MG63 (cell line): ENCODE measurements around the gene LCE2B. TPM values are rescaled to one million over a fixed set of nuclear protein-coding genes. Genes with fewer than 3 reads are reported as not detected.
"Not testable (repeated sequence)": the region's sequence is repeated elsewhere in the genome, so short reads cannot be mapped to it uniquely, and the experiment has no call there.

Experiments
- DNase-seq: peaks from one replicate; pipeline ENCODE4 v3.0.0-alpha.2; 2020
- H3K27me3 ChIP-seq: fragments of 250-450 bp; sonication (Bioruptor Pico); 2 replicates; pipeline ENCODE4 v1.5.1; 2020; ENCODE audit warnings: mild to moderate bottlenecking, moderate library complexity
- H3K36me3 ChIP-seq: fragments of 250-450 bp; sonication (Bioruptor Pico); 2 replicates; pipeline ENCODE4 v1.5.1; 2020; ENCODE audit warnings: mild to moderate bottlenecking, moderate library complexity
- H3K4me3 ChIP-seq: fragments of 250-450 bp; sonication (Bioruptor Pico); 2 replicates; pipeline ENCODE4 v1.5.1; 2020; ENCODE audit warnings: mild to moderate bottlenecking, moderate library complexity
- H3K9me3 ChIP-seq: fragments of 250-450 bp; sonication (Bioruptor Pico); 2 replicates; pipeline ENCODE4 v1.5.1; 2020; ENCODE audit warnings: mild to moderate bottlenecking, moderate library complexity
- total RNA-seq: library from RNA; depleted of rRNA; stranded (reverse); fragments of >200 nt; shearing (Covaris generic); gene quantifications from 2 replicates; pipeline ENCODE4 v1.2.3, GENCODE V29; 2014; ENCODE audit warnings: low replicate concordance; rRNA removed

Gene LCE2B
- total RNA-seq, result not detected in 2 replicates

DNA sequence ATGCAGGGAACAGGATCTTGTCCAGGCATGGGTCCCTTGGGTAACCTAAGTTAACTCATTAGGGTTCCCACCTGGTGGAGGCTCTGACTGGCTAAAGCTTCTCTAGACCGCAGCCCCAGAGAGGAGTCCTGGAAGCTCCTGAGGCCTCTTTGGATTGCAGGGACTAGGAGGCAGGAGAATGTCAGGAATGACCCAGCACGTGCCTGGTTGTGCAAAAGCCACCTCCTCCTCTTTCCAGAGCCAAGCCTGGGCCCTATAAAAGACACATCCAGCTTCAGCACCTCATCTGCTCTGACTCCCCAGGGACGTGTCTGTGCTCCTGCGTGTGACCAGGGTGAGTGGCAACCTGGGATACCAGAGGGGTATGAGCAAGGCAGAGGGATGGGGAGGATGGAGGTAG, at the start of gene LCE2B:
LCE2B (plus strand) TSS at position 301 of the 400 bp plus-strand sequence. CDS start 721 bp downstream, outside the sequence.
- not testable (repeated sequence) for H3K4me3 ChIP-seq

DNA sequence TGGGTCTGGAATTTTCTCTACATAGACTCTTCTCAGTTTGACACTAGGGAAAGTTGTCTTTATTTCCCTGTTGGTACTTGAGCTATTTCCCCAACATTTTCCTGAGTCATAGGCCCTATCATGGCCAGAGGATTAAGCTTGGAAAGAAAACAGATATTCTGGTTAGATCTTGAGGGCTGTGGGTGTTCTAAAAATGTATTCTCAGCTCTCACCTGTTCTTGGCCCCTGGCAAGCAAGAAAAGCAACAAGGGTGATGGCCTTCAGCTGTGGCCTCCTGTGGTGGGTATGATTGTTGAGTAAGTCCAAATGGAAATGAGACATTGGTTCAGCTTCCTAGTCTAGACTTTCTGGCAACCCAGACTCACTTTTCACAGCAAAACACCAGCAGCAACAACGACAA, 45.6 kb upstream of the LCE2B start:
- no peak overlapping the region for H3K4me3 ChIP-seq
- no peaks in the 10 kb centered on the region for H3K27me3 ChIP-seq
- no peak for DNase-seq
- H3K9me3 ChIP-seq, result no peaks in the 10 kb centered on the region; the same call in none of the 2 replicates
- H3K36me3 ChIP-seq, result no peaks in the 10 kb centered on the region

More for the DNA sequence above, at the start of gene LCE2B:
- not testable (repeated sequence) for H3K27me3 ChIP-seq, DNase-seq, H3K9me3 ChIP-seq, H3K36me3 ChIP-seq

DNA sequence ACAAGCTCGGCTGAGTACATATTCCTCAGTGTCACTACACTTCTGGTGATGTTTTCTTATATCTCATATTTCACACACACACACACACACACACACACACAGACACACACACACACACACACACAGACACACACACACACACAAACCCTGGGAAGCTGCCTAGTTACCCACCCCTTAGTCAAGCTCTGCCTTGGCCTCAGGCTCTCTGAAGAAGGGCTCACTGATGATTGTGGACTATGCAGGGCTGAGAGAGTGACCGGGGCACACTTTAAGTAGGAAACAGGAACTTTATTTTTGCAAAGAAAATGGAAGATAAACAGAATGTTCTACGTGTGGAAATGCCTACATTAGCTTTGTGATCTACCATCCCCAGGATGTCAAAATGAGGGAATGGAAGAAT, 42.0 kb upstream of the LCE2B start:
- H3K9me3 ChIP-seq, result no peaks in the 10 kb centered on the region; the same call in 1 of the 2 replicates
- DNase-seq, result no peak
- no peaks in the 10 kb centered on the region for H3K27me3 ChIP-seq
- H3K36me3 ChIP-seq, result no peaks in the 10 kb centered on the region
- no peak overlapping the region for H3K4me3 ChIP-seq

DNA sequence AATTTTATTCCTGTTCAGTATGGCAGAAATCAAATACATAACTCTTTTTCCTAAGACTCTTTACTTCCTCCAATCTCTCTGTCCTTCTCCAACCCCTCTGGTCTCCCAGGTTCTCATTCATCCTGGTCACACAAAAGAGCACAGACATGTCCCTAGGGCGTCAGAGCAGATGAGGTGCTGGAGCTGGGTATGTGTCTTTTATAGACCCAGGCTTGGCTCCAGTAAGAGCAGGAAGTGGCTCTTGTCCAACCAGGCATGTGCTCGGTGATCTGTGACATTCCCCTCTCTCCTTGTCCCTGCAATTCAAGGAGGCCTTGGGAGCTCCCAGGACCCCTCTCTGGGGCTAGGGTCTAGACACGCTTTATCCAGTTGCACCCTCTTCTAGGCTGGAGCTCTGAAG, 40.8 kb upstream of the LCE2B start:
- H3K4me3 ChIP-seq, result no peak overlapping the region
- no peaks in the 10 kb centered on the region for H3K9me3 ChIP-seq
- DNase-seq, result no peak
- H3K36me3 ChIP-seq, result no peaks in the 10 kb centered on the region
- H3K27me3 ChIP-seq, result no peaks in the 10 kb centered on the region

DNA sequence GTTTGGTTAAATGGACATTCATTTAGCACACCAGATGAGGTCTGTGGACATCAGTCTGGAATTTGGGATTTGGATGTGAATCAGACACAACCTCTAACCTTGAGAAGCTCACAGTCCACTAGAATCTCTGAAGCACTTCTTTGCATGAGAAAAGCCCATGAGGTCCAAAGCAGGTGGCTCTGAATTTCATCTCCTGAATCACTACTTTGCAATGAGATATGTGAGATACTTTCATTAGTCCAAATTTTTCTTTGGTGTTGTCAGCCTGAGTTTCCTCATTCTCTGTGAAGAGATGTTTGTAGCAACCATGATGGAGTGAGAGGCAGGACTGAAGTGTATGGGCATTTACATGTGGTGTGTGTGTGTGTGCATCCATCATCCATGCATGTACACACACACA, 39.3 kb upstream of the LCE2B start:
- no peaks in the 10 kb centered on the region for H3K36me3 ChIP-seq
- no peaks in the 10 kb centered on the region for H3K9me3 ChIP-seq
- no peaks in the 10 kb centered on the region for H3K27me3 ChIP-seq
- no peak overlapping the region for H3K4me3 ChIP-seq
- DNase-seq, result no peak

- no peaks in the 10 kb centered on the region for H3K9me3 ChIP-seq
- peak; percentile 57 for DNase-seq
- H3K36me3 ChIP-seq, result no peaks in the 10 kb centered on the region
- no peaks in the 10 kb centered on the region for H3K27me3 ChIP-seq
- H3K4me3 ChIP-seq, result no peak overlapping the region
Measured at GRCh38 chr1:152654110-152654509, 31.8 kb upstream of the LCE2B start.

DNA sequence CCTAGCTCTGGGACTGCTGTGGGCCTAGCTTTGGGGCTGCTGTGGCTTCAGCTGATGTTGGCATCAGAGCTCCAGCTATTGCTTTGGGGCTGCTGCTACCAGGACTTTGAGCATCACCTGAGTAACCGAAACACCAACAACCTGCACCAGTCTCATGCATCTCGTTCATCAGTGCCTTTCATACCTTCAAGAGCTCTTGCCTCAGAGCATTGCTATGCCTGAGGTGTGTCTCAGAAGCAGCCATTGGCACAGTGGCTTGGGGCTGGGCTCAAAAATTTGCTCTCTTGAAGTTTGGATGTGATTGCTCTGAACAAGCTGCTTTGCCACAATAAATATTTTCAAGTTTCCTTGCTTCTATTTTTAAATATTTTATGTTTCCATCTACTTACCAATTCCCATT, 29.5 kb upstream of the LCE2B start:
- Histone ChIP-seq H3K4me3 (no peak overlapping the region), H3K9me3 (no peaks in the 10 kb centered on the region), H3K36me3 (no peaks in the 10 kb centered on the region), H3K27me3 (no peaks in the 10 kb centered on the region)
- no peak for DNase-seq

DNA sequence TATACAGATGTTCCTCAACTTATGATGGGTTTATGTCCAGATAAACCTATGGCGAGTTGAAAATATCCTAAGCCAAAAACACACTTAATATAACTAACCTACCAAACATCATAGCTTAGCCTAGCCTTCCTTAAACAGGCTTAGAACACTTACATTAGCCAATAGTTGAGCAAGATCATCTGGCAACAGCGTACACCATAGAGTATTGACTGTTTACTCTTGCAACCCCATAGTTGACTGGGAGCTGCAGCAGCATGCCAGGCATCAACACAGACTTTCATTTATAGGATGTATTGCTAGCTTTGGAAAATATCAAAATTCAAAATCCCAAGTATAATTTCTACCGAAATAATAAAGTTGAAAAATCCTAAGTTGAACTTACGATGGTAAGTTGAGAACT, 28.2 kb upstream of the LCE2B start:
- no peak overlapping the region for H3K4me3 ChIP-seq
- no peaks in the 10 kb centered on the region for H3K36me3 ChIP-seq
- no peaks in the 10 kb centered on the region for H3K9me3 ChIP-seq
- H3K27me3 ChIP-seq, result no peaks in the 10 kb centered on the region
- DNase-seq, result no peak

- Histone ChIP-seq H3K27me3 (no peaks in the 10 kb centered on the region), H3K36me3 (no peaks in the 10 kb centered on the region), H3K4me3 (no peak overlapping the region), H3K9me3 (no peaks in the 10 kb centered on the region)
- no peak for DNase-seq
Measured at GRCh38 chr1:152658649-152659048, 27.3 kb upstream of the LCE2B start.

DNA sequence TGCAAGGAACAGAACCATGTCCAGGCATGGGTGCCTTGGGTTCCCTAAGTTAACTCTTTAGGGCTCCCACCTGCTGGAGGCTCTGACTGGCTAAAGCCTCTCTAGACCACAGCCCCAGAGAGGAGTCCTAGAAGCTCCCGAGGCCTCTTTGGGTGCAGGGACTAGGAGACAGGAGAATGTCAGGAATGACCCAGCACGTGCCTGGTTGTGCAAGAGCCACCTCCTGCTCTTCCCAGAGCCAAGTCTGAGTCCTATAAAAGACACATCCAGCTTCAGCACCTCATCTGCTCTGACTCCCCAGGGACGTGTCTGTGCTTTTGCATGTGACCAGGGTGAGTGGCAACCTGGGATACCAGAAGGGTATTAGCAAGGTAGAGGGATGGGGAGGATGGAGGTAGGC, 22.8 kb upstream of the LCE2B start, which contains the start of gene LCE2D:
LCE2D (plus strand) TSS at position 283 of the 400 bp plus-strand sequence. CDS start 726 bp downstream, outside the sequence.
- no peaks in the 10 kb centered on the region for H3K9me3 ChIP-seq
- no peaks in the 10 kb centered on the region for H3K27me3 ChIP-seq
- no peak for DNase-seq
- no peak within 1 kb of the TSS for H3K4me3 ChIP-seq
- H3K36me3 ChIP-seq, result no peaks in the 10 kb centered on the region

DNA sequence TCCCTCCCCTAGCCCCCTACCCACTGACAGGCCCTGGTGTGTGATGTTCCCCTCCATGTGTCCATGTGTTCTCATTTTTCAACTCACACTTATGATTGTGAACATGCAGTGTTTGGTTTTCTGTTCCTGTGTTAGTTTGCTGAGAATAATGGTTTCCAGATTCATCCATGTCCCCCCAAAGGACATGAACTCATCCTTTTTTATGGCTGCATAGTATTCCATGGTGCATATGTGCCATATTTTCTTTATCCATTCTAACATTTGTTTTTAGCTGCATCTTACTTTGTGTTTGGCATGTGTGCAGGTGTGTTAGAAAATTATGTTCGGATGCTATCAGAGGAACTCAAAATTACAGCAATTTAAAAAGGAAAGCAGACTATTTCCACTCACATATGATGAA, 19.8 kb upstream of the LCE2B start:
- not testable (repeated sequence) for DNase-seq, H3K9me3 ChIP-seq, H3K36me3 ChIP-seq, H3K4me3 ChIP-seq, H3K27me3 ChIP-seq

GRCh38 chr1:152667648-152668047, 18.3 kb upstream of the LCE2B start:
- DNase-seq, result no peak
- no peaks in the 10 kb centered on the region for H3K9me3 ChIP-seq

DNA sequence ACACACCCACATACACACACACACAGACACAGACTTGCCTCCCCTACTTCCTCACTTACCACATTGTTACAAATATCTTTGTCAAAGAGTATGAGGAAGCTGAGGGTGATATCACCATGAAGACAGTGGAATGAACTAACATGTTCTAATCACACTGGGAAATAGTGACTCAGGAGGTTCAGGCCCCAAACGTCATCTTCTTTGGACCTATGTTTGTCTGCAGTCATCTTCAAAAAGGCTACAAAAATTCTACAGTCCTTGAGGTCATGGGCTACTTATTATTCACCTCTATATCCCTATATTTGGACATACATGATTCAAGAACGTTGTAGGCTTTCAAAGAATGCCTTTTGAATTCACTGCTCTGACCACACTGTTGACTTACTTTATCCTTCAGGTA, 12.9 kb upstream of the LCE2B start:
- Histone ChIP-seq H3K36me3 (no peaks in the 10 kb centered on the region), H3K27me3 (0 out of 2 replicates have a peak, but pooled peaks cover 3% of the 10 kb centered on the region), H3K9me3 (no peaks in the 10 kb centered on the region), H3K4me3 (no peak overlapping the region)
- no peak for DNase-seq

More at GRCh38 chr1:152667648-152668047, 18.3 kb upstream of the LCE2B start:
- Histone ChIP-seq H3K4me3 (no peak overlapping the region), H3K36me3 (no peaks in the 10 kb centered on the region), H3K27me3 (0 out of 2 replicates have a peak, but pooled peaks cover 3% of the 10 kb centered on the region)

DNA sequence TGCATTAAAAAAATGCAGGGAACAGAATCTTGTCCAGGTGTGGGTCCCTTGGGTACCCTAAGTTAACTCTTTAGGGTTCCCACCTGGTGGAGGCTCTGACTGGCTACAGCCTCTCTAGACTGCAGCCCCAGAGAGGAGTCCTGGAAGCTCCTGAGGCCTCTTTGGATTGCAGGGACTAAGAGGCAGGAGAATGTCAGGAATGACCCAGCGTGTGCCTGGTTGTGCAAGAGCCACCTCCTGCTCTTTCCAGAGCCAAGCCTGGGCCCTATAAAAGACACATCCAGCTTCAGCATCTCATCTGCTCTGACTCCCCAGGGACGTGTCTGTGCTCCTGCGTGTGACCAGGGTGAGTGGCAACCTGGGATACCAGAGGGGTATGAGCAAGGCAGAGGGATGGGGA, 10.9 kb upstream of the LCE2B start, which contains the start of gene LCE2C:
LCE2C (plus strand) TSS at position 297 of the 400 bp plus-strand sequence. CDS start 737 bp downstream, outside the sequence.
- H3K27me3 ChIP-seq, DNase-seq, H3K9me3 ChIP-seq, H3K36me3 ChIP-seq, H3K4me3 ChIP-seq: not testable (repeated sequence)

- DNase-seq, result no peak
- Histone ChIP-seq H3K9me3 (no peaks in the 10 kb centered on the region), H3K4me3 (no peak overlapping the region), H3K27me3 (peaks cover 8% of the 10 kb centered on the region), H3K36me3 (no peaks in the 10 kb centered on the region)
Measured at GRCh38 chr1:152679459-152679858, 6.5 kb upstream of the LCE2B start.

- no peak for DNase-seq
- Histone ChIP-seq H3K27me3 (peaks cover 10% of the 10 kb centered on the region), H3K9me3 (no peaks in the 10 kb centered on the region), H3K36me3 (no peaks in the 10 kb centered on the region), H3K4me3 (no peak overlapping the region)
Measured at GRCh38 chr1:152681616-152682015, 4.3 kb upstream of the LCE2B start.

GRCh38 chr1:152683846-152684245, 2.1 kb upstream of the LCE2B start:
- DNase-seq, result no peak
- Histone ChIP-seq H3K4me3 (no peak overlapping the region), H3K9me3 (no peaks in the 10 kb centered on the region), H3K27me3 (peaks cover 10% of the 10 kb centered on the region), H3K36me3 (no peaks in the 10 kb centered on the region)

- no peak for DNase-seq
- Histone ChIP-seq H3K4me3 (no peak within 1 kb of the TSS), H3K36me3 (no peaks in the 10 kb centered on the region), H3K27me3 (no peaks in the 10 kb centered on the region), H3K9me3 (no peaks in the 10 kb centered on the region)
Measured at GRCh38 chr1:152697701-152698600, 12.0 kb downstream of the LCE2B start, which contains the start of gene LCE2A. TSS of gene LCE2A (plus strand) at chr1:152698345. CDS start at chr1:152698902, 557 bp downstream.
